ENCODE data around the gene PDIA2. TPM values are rescaled to one million over a fixed set of nuclear protein-coding genes. Genes with fewer than 3 reads are reported as not detected.

Gene PDIA2
- total and polyA plus RNA-seq, 4 donors = 0.03 to 0.09 TPM; not detected in 2

DNA sequence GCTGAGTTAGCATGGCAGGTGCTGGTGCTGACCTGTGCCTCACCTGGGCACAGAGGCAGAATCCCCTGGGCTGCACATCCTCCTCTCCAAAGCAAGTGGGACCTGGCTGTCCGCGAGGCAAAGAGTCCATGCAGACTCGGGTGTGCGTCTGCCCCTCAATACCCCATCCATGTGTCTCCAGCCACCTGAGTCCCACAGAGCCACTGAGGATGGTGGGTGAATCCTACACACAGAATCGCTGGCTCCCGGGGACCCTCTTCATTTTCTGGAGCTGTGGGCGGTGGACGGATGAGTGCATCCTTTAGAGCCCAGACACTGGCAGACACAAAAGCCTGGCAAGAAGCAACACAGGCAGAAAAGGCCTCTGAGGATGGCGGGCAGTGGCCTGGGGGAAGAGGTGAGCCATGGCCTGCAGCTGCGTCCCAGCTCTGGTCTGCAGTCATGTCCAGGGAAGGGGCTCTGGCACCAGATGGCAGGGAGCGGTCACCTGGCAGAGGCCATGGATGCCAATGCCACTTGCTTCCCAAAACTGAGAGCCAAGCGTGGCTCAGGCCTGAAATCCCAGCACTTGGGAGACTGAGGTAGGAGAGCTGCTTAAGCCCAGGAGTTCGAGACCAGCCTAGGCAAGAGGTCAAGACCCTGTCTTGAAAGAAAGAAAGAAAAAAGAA lies 39.6 kb downstream of the PDIA2 start:
- 96% methylated on average over 13 of the region's 13 CpGs for WGBS

More for the DNA sequence above, 39.6 kb downstream of the PDIA2 start:
- Histone ChIP-seq H3K4me1 (ENCODE audit: control insufficient read depth in 4 of 4, insufficient read depth in 4 of 4, low read length in 3 of 4) (peaks cover 2 to 8% (median 5%) of the 10 kb centered on the region in 4 donors), H3K36me3 (ENCODE audit: control insufficient read depth in 4 of 4, insufficient read depth in 3 of 4, low read depth in 1 of 4, low read length in 3 of 4) (peaks cover 0 to 9% (median 1%) of the 10 kb centered on the region in 4 donors), H3K9me3 (ENCODE audit: control insufficient read depth in 4 of 4, low read length in 3 of 4) (no peaks in the 10 kb centered on the region), H3K4me3 (ENCODE audit: low read depth in 1 of 3, low read length in 3 of 3) (no peak overlapping the region), H3K27me3 (ENCODE audit: control insufficient read depth in 4 of 4, insufficient read depth in 4 of 4, low read length in 3 of 4) (no peaks in the 10 kb centered on the region), H3K9ac (ENCODE audit: low read depth in 1 of 2, low read length in 2 of 2) (no peak overlapping the region), H3K27ac (ENCODE audit: low read depth in 1 of 2, low read length in 2 of 2) (no peak overlapping the region)
- no peak for TF ChIP-seq TAF1 (conservative IDR thresholded peaks at IDR 0.05)
- TF ChIP-seq YY1 (IDR thresholded peaks at IDR 0.05) = no peak
- no peak for TF ChIP-seq RXRA (IDR thresholded peaks at IDR 0.05)
- TF ChIP-seq, protein P1, sequence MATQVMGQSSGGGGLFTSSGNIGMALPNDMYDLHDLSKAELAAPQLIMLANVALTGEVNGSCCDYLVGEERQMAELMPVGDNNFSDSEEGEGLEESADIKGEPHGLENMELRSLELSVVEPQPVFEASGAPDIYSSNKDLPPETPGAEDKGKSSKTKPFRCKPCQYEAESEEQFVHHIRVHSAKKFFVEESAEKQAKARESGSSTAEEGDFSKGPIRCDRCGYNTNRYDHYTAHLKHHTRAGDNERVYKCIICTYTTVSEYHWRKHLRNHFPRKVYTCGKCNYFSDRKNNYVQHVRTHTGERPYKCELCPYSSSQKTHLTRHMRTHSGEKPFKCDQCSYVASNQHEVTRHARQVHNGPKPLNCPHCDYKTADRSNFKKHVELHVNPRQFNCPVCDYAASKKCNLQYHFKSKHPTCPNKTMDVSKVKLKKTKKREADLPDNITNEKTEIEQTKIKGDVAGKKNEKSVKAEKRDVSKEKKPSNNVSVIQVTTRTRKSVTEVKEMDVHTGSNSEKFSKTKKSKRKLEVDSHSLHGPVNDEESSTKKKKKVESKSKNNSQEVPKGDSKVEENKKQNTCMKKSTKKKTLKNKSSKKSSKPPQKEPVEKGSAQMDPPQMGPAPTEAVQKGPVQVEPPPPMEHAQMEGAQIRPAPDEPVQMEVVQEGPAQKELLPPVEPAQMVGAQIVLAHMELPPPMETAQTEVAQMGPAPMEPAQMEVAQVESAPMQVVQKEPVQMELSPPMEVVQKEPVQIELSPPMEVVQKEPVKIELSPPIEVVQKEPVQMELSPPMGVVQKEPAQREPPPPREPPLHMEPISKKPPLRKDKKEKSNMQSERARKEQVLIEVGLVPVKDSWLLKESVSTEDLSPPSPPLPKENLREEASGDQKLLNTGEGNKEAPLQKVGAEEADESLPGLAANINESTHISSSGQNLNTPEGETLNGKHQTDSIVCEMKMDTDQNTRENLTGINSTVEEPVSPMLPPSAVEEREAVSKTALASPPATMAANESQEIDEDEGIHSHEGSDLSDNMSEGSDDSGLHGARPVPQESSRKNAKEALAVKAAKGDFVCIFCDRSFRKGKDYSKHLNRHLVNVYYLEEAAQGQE (IDR thresholded peaks at IDR 0.05) = no peak
- no peak for TF ChIP-seq FOXA2 (IDR thresholded peaks at IDR 0.05)
- TF ChIP-seq, protein P2, sequence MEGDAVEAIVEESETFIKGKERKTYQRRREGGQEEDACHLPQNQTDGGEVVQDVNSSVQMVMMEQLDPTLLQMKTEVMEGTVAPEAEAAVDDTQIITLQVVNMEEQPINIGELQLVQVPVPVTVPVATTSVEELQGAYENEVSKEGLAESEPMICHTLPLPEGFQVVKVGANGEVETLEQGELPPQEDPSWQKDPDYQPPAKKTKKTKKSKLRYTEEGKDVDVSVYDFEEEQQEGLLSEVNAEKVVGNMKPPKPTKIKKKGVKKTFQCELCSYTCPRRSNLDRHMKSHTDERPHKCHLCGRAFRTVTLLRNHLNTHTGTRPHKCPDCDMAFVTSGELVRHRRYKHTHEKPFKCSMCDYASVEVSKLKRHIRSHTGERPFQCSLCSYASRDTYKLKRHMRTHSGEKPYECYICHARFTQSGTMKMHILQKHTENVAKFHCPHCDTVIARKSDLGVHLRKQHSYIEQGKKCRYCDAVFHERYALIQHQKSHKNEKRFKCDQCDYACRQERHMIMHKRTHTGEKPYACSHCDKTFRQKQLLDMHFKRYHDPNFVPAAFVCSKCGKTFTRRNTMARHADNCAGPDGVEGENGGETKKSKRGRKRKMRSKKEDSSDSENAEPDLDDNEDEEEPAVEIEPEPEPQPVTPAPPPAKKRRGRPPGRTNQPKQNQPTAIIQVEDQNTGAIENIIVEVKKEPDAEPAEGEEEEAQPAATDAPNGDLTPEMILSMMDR (IDR thresholded peaks at IDR 0.05; ENCODE audit: low read depth, low read length, missing input control) = no peak
- TF ChIP-seq, protein P3, sequence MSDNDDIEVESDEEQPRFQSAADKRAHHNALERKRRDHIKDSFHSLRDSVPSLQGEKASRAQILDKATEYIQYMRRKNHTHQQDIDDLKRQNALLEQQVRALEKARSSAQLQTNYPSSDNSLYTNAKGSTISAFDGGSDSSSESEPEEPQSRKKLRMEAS (IDR thresholded peaks at IDR 0.05) = no peak
- no peak for TF ChIP-seq HNF4G (IDR thresholded peaks at IDR 0.05)
- TF ChIP-seq, protein P4, sequence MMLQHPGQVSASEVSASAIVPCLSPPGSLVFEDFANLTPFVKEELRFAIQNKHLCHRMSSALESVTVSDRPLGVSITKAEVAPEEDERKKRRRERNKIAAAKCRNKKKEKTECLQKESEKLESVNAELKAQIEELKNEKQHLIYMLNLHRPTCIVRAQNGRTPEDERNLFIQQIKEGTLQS (IDR thresholded peaks at IDR 0.05) = no peak
- no peak for TF ChIP-seq RAD21 (IDR thresholded peaks at IDR 0.05)
- TF ChIP-seq HNF4A (conservative IDR thresholded peaks at IDR 0.05) = no peak
- TF ChIP-seq, protein P5, sequence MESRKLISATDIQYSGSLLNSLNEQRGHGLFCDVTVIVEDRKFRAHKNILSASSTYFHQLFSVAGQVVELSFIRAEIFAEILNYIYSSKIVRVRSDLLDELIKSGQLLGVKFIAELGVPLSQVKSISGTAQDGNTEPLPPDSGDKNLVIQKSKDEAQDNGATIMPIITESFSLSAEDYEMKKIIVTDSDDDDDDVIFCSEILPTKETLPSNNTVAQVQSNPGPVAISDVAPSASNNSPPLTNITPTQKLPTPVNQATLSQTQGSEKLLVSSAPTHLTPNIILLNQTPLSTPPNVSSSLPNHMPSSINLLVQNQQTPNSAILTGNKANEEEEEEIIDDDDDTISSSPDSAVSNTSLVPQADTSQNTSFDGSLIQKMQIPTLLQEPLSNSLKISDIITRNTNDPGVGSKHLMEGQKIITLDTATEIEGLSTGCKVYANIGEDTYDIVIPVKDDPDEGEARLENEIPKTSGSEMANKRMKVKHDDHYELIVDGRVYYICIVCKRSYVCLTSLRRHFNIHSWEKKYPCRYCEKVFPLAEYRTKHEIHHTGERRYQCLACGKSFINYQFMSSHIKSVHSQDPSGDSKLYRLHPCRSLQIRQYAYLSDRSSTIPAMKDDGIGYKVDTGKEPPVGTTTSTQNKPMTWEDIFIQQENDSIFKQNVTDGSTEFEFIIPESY (IDR thresholded peaks at IDR 0.05) = no peak
- TF ChIP-seq GABPA (IDR thresholded peaks at IDR 0.05 in 1 of 2, conservative IDR thresholded peaks at IDR 0.05 in 1 of 2) = no peak
- no peak for TF ChIP-seq SP1 (IDR thresholded peaks at IDR 0.05)
- TF ChIP-seq JUND (IDR thresholded peaks at IDR 0.05) = no peak
- no peak for TF ChIP-seq FOXA1 (IDR thresholded peaks at IDR 0.05)
- TF ChIP-seq EGR1 (IDR thresholded peaks at IDR 0.05; ENCODE audit: low read depth in 2 of 2) = no peak
- no peak for TF ChIP-seq NR2F2 (IDR thresholded peaks at IDR 0.05)
- no peak for DNase-seq (ENCODE audit: low spot score)
